Measurements from ENCODE around the gene GABRQ. TPM values are rescaled to one million over a fixed set of nuclear protein-coding genes. Genes with fewer than 3 reads are reported as not detected.

GABRQ gene
- total RNA-seq, 1 experiment from 2014 or later = not detected

- DNase-seq (ENCODE audit: low spot score) = no peak
- ChIA-PET POLR2A (ENCODE audit: low non-redundant PET) (no interaction called here), CTCF (no interaction called here)
- Histone ChIP-seq H3K27ac (ENCODE audit: low read depth, low read length, poor library complexity, severe bottlenecking) (no peak overlapping the region), H3K4me3 (ENCODE audit: low read depth, low read length, poor library complexity, severe bottlenecking) (no peak overlapping the region), H3K27me3 (replicated peaks; ENCODE audit: insufficient read depth, low read depth, low read length, poor library complexity) (peaks cover 35% of the 10 kb centered on the region), H3K9me3 (ENCODE audit: low read depth, low read length, poor library complexity, severe bottlenecking) (no peaks in the 10 kb centered on the region), H3K36me3 (ENCODE audit: insufficient read depth, low read length, poor library complexity, severe bottlenecking) (no peaks in the 10 kb centered on the region), H3K4me1 (ENCODE audit: insufficient read depth, low read length, poor library complexity, severe bottlenecking) (no peaks in the 10 kb centered on the region)
- intact Hi-C loops (cut with micrococcal nuclease; ENCODE audit: unreplicated experiment) = no loop called here
- no TSS peak for BruUV-seq (replicated peaks)
- TF ChIP-seq, protein P1, sequence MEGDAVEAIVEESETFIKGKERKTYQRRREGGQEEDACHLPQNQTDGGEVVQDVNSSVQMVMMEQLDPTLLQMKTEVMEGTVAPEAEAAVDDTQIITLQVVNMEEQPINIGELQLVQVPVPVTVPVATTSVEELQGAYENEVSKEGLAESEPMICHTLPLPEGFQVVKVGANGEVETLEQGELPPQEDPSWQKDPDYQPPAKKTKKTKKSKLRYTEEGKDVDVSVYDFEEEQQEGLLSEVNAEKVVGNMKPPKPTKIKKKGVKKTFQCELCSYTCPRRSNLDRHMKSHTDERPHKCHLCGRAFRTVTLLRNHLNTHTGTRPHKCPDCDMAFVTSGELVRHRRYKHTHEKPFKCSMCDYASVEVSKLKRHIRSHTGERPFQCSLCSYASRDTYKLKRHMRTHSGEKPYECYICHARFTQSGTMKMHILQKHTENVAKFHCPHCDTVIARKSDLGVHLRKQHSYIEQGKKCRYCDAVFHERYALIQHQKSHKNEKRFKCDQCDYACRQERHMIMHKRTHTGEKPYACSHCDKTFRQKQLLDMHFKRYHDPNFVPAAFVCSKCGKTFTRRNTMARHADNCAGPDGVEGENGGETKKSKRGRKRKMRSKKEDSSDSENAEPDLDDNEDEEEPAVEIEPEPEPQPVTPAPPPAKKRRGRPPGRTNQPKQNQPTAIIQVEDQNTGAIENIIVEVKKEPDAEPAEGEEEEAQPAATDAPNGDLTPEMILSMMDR (conservative IDR thresholded peaks at IDR 0.05; ENCODE audit: low read depth, low read length) = no peak
- no peak for TF ChIP-seq EZH2 (IDR thresholded peaks at IDR 0.05; ENCODE audit: borderline replicate concordance, low read depth, low read length, poor library complexity, severe bottlenecking)
These were observed 10.3 kb downstream of the GABRQ start for GRCh38 chrX:152647978-152648377.

- Histone ChIP-seq H3K27me3 (replicated peaks; ENCODE audit: insufficient read depth, low read depth, low read length, poor library complexity) (peaks cover 26% of the 10 kb centered on the region), H3K4me3 (ENCODE audit: low read depth, low read length, poor library complexity, severe bottlenecking) (no peak overlapping the region), H3K4me1 (ENCODE audit: insufficient read depth, low read length, poor library complexity, severe bottlenecking) (no peaks in the 10 kb centered on the region), H3K9me3 (ENCODE audit: low read depth, low read length, poor library complexity, severe bottlenecking) (no peaks in the 10 kb centered on the region), H3K36me3 (ENCODE audit: insufficient read depth, low read length, poor library complexity, severe bottlenecking) (no peaks in the 10 kb centered on the region), H3K27ac (ENCODE audit: low read depth, low read length, poor library complexity, severe bottlenecking) (no peak overlapping the region)
- POLR2A ChIA-PET (ENCODE audit: low non-redundant PET) = no interaction called here
- DNase-seq (ENCODE audit: low spot score) = no peak
- CTCF ChIA-PET = interaction anchor here (1.1 kb wide), 1 partner anchor 19 kb away, joined by 4 read pairs; no protein-coding TSS in a partner anchor
- intact Hi-C loops (cut with micrococcal nuclease; ENCODE audit: unreplicated experiment) = loop anchor here (5.0 kb wide), 1 partner anchor 160 kb away; no protein-coding TSS in a partner anchor
- no TSS peak for BruUV-seq (replicated peaks)
- TF ChIP-seq, protein P1 (conservative IDR thresholded peaks at IDR 0.05; ENCODE audit: low read depth, low read length) = no peak
- no peak for TF ChIP-seq EZH2 (IDR thresholded peaks at IDR 0.05; ENCODE audit: borderline replicate concordance, low read depth, low read length, poor library complexity, severe bottlenecking)
These were observed 14.4 kb downstream of the GABRQ start for GRCh38 chrX:152652060-152652459.

GRCh38 chrX:152652467-152652866 lies 14.8 kb downstream of the GABRQ start:
- CTCF ChIA-PET = no interaction called here
- intact Hi-C loops (cut with micrococcal nuclease; ENCODE audit: unreplicated experiment) = loop anchor here (5.0 kb wide), 1 partner anchor 160 kb away; no protein-coding TSS in a partner anchor
- Histone ChIP-seq H3K36me3 (ENCODE audit: insufficient read depth, low read length, poor library complexity, severe bottlenecking) (no peaks in the 10 kb centered on the region), H3K4me1 (ENCODE audit: insufficient read depth, low read length, poor library complexity, severe bottlenecking) (no peaks in the 10 kb centered on the region), H3K27me3 (replicated peaks; ENCODE audit: insufficient read depth, low read depth, low read length, poor library complexity) (peaks cover 23% of the 10 kb centered on the region), H3K27ac (ENCODE audit: low read depth, low read length, poor library complexity, severe bottlenecking) (no peak overlapping the region), H3K9me3 (ENCODE audit: low read depth, low read length, poor library complexity, severe bottlenecking) (no peaks in the 10 kb centered on the region), H3K4me3 (ENCODE audit: low read depth, low read length, poor library complexity, severe bottlenecking) (no peak overlapping the region)
- TF ChIP-seq, protein P1 (conservative IDR thresholded peaks at IDR 0.05; ENCODE audit: low read depth, low read length) = no peak
- no peak for TF ChIP-seq EZH2 (IDR thresholded peaks at IDR 0.05; ENCODE audit: borderline replicate concordance, low read depth, low read length, poor library complexity, severe bottlenecking)
- BruUV-seq (replicated peaks) = no TSS peak
- POLR2A ChIA-PET (ENCODE audit: low non-redundant PET) = no interaction called here
- DNase-seq (ENCODE audit: low spot score) = no peak
